Stimulated activated CD4-positive, alpha-beta T cell treated with anti-CD3 and anti-CD28 coated beads, Interleukin-1b, Interleukin-23, amount 100 ng/mL, for 48 hours (primary cell): Measurements from ENCODE around the gene RHOF.
A peak's percentile ranks its signal among the peaks of the same experiment; 100 is the strongest.

Source experiments
- DNase-seq: peaks from one replicate; pipeline ENCODE4 v3.0.0-alpha.2; 2020

RHOF gene

GRCh38 chr12:121793440-121793837 lies at the start of gene RHOF:
RHOF (minus strand) TSS chr12:121793688; CDS start chr12:121793633, 55 bp downstream.
- no peak for DNase-seq

GRCh38 chr12:121839993-121840761 lies 46.7 kb upstream of the RHOF start:
- DNase-seq, result no peak

- DNase-seq, result peak; percentile 100
Measured at GRCh38 chr12:121839106-121839992, 45.9 kb upstream of the RHOF start.

- no peak for DNase-seq
Measured at GRCh38 chr12:121838126-121838525, 44.6 kb upstream of the RHOF start.

GRCh38 chr12:121837680-121838079 lies 44.2 kb upstream of the RHOF start:
- DNase-seq, result no peak

- DNase-seq, result no peak
Measured at GRCh38 chr12:121831571-121832245, 38.2 kb upstream of the RHOF start.

- no peak for DNase-seq
Measured at GRCh38 chr12:121830588-121831265, 37.2 kb upstream of the RHOF start.

- DNase-seq, result no peak
Measured at GRCh38 chr12:121830134-121830533, 36.6 kb upstream of the RHOF start.

GRCh38 chr12:121829250-121829918 lies 35.9 kb upstream of the RHOF start:
- DNase-seq, result no peak

GRCh38 chr12:121828826-121829225 lies 35.3 kb upstream of the RHOF start:
- DNase-seq, result no peak

- no peak for DNase-seq
Measured at GRCh38 chr12:121828306-121828705, 34.8 kb upstream of the RHOF start.

GRCh38 chr12:121827351-121828099 lies 34.0 kb upstream of the RHOF start:
- DNase-seq, result no peak

GRCh38 chr12:121826318-121827150 lies 33.0 kb upstream of the RHOF start:
- DNase-seq, result no peak

GRCh38 chr12:121825041-121825523 lies 31.6 kb upstream of the RHOF start:
- no peak for DNase-seq

GRCh38 chr12:121823727-121824115 lies 30.2 kb upstream of the RHOF start:
- DNase-seq, result no peak

GRCh38 chr12:121823101-121823726 lies 29.7 kb upstream of the RHOF start:
- no peak for DNase-seq

- no peak for DNase-seq
Measured at GRCh38 chr12:121822393-121823100, 29.1 kb upstream of the RHOF start.

- no peak for DNase-seq
Measured at GRCh38 chr12:121820056-121820455, 26.6 kb upstream of the RHOF start.
